HAP-1 (cell line): Measurements from ENCODE around the gene SLC30A2.
"Not testable (repeated sequence)": the region's sequence is repeated elsewhere in the genome, so short reads cannot be mapped to it uniquely, and the experiment has no call there.

Experiments
- DNase-seq, 2 experiments: peaks; one replicate each; pipeline ENCODE4 v3.0.0-alpha.2; 2016 to 2020; ENCODE audit warnings: low spot score in 2 of 2
- H3K27me3 ChIP-seq: fragments of 250-450 bp; sonication (Bioruptor Pico); 2 replicates; pipeline ENCODE4 v1.5.1; 2020; ENCODE audit warnings: low read depth, mild to moderate bottlenecking, moderate library complexity
- H3K36me3 ChIP-seq: fragments of 250-450 bp; sonication (Bioruptor Pico); replicated peaks from 2 replicates; pipeline ENCODE4 v1.5.1; 2020; ENCODE audit warnings: mild to moderate bottlenecking
- H3K4me1 ChIP-seq: fragments of 250-450 bp; sonication (Bioruptor Pico); 2 replicates; pipeline ENCODE4 v1.5.1; 2020; ENCODE audit warnings: mild to moderate bottlenecking
- H3K4me3 ChIP-seq: fragments of 250-450 bp; sonication (Bioruptor Pico); 2 replicates; pipeline ENCODE4 v1.5.1; 2020; ENCODE audit warnings: mild to moderate bottlenecking, moderate library complexity
- H3K9me3 ChIP-seq: fragments of 250-450 bp; sonication (Bioruptor Pico); 2 replicates; pipeline ENCODE4 v1.5.1; 2020; ENCODE audit warnings: mild to moderate bottlenecking, moderate library complexity
- in situ Hi-C: fragments of 300-500 bp; cut with MboI; formaldehyde crosslinking; loops from 3 replicates; pipeline ENCODE4 v1.14.3; 2020; ENCODE audit warnings: low sequenced_read_pairs, inconsistent platforms, mixed read lengths

The SLC30A2 gene

GRCh38 chr1:26045722-26046245 lies at the start of gene SLC30A2:
Gene SLC30A2 (minus strand): TSS chr1:26046118. CDS start chr1:26045896, 222 bp downstream.
- H3K9me3 ChIP-seq = no peaks in the 10 kb centered on the region
- no peak within 1 kb of the TSS for H3K4me3 ChIP-seq
- in situ Hi-C loops = no loop called here
- H3K36me3 ChIP-seq = no peaks in the 10 kb centered on the region
- H3K27me3 ChIP-seq = peaks cover 43% of the 10 kb centered on the region
- no peaks in the 10 kb centered on the region for H3K4me1 ChIP-seq
- no peak for DNase-seq

DNA sequence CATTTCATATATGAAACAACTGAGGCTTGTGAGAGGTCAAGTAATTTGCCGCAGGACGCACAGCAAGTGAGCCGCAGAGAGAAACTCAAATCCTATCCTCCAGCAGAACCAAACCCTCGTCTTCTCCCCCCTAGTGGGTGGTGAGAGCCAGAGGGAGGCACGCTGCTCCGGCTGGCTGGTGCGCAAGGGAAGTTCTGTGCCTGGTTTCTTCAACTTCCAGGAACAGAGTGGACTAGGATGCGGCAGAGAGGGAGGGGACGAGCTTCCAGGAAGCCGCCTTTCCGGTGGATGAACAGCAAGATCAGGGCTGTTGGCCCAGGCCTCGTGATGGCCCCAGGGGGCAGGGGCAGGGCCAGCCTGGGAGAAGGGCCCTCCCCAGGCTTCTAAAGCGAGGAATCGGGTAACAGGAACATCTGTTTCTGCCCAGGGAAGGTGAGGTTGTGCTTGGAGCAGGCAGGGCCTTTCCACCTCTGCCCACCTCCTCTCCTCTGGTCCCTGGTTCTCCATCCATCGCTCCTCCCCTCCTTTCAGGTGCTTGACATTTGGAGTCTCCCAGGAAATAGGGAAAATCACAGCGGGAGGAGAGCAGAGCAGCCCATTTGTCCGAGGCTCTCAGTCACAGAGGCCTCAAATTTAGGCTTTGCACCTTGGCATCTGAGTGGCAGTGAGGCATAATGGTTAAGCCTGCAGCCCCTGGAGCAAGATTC lies 48.9 kb upstream of the SLC30A2 start:
- peaks cover 5% of the 10 kb centered on the region for H3K27me3 ChIP-seq
- DNase-seq = no peak
- no peaks in the 10 kb centered on the region for H3K36me3 ChIP-seq
- no peaks in the 10 kb centered on the region; the same call in 1 of the 2 replicates for H3K9me3 ChIP-seq
- in situ Hi-C loops = no loop called here
- H3K4me1 ChIP-seq = peaks cover 11% of the 10 kb centered on the region
- H3K4me3 ChIP-seq = no peak overlapping the region

- H3K4me1 ChIP-seq = peaks cover 11% of the 10 kb centered on the region
- in situ Hi-C loops = no loop called here
- DNase-seq = no peak
These were observed 48.3 kb upstream of the SLC30A2 start for GRCh38 chr1:26094076-26094669.

GRCh38 chr1:26093569-26093968 lies 47.7 kb upstream of the SLC30A2 start:
- DNase-seq, H3K9me3 ChIP-seq, H3K27me3 ChIP-seq, in situ Hi-C loops, H3K36me3 ChIP-seq, H3K4me3 ChIP-seq: not testable (repeated sequence)
- peaks cover 11% of the 10 kb centered on the region for H3K4me1 ChIP-seq

More at GRCh38 chr1:26094076-26094669, 48.3 kb upstream of the SLC30A2 start:
- Histone ChIP-seq H3K4me3 (no peak overlapping the region), H3K9me3 (no peaks in the 10 kb centered on the region; the same call in 1 of the 2 replicates), H3K36me3 (no peaks in the 10 kb centered on the region), H3K27me3 (peaks cover 5% of the 10 kb centered on the region)

DNA sequence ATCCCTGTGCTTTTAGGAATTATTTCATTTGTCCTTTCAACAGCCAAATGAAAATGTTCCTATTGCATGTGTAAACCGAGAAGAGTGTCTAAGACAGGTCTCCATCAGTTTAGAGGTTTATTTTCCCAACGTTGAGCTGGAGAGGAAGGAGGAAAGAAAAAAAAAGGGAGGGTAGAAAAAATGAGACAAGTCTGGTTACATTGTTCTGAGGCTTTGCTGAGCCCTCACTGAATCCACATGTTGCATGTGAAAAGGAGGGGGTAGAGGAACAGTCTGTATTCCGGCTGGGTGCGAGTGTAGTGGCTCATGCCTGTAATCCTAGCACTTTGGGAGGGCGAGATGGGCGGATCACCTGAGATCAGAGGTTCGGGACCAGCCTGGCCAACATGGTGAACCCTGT lies 46.5 kb upstream of the SLC30A2 start:
- in situ Hi-C loops = no loop called here
- H3K36me3 ChIP-seq = no peaks in the 10 kb centered on the region
- peaks cover 5% of the 10 kb centered on the region for H3K27me3 ChIP-seq
- no peak overlapping the region for H3K4me3 ChIP-seq
- DNase-seq = no peak
- H3K4me1 ChIP-seq = peaks cover 5% of the 10 kb centered on the region
- H3K9me3 ChIP-seq = no peaks in the 10 kb centered on the region; the same call in 1 of the 2 replicates

- no peak for DNase-seq
- no peaks in the 10 kb centered on the region for H3K36me3 ChIP-seq
- peaks cover 5% of the 10 kb centered on the region for H3K27me3 ChIP-seq
- no peaks in the 10 kb centered on the region; the same call in 1 of the 2 replicates for H3K9me3 ChIP-seq
- in situ Hi-C loops = no loop called here
- no peak overlapping the region for H3K4me3 ChIP-seq
- H3K4me1 ChIP-seq = peaks cover 3% of the 10 kb centered on the region; the same call in 1 of the 2 replicates
These were observed 45.0 kb upstream of the SLC30A2 start for GRCh38 chr1:26090893-26091292.

- DNase-seq = no peak
- in situ Hi-C loops = no loop called here
These were observed 43.2 kb upstream of the SLC30A2 start for GRCh38 chr1:26089125-26089524.

GRCh38 chr1:26084844-26085243 lies 38.9 kb upstream of the SLC30A2 start:
- in situ Hi-C loops = no loop called here
- H3K9me3 ChIP-seq = no peaks in the 10 kb centered on the region

More at GRCh38 chr1:26089125-26089524, 43.2 kb upstream of the SLC30A2 start:
- Histone ChIP-seq H3K4me3 (no peak overlapping the region), H3K36me3 (no peaks in the 10 kb centered on the region), H3K27me3 (peaks cover 5% of the 10 kb centered on the region), H3K4me1 (peaks cover 3% of the 10 kb centered on the region; the same call in 1 of the 2 replicates), H3K9me3 (no peaks in the 10 kb centered on the region; the same call in 1 of the 2 replicates)

GRCh38 chr1:26084091-26084561 lies 38.2 kb upstream of the SLC30A2 start:
- Histone ChIP-seq H3K27me3 (peaks cover 2% of the 10 kb centered on the region; the same call in 1 of the 2 replicates), H3K4me1 (no peaks in the 10 kb centered on the region), H3K4me3 (no peak overlapping the region), H3K9me3 (no peaks in the 10 kb centered on the region), H3K36me3 (no peaks in the 10 kb centered on the region)
- in situ Hi-C loops = no loop called here
- no peak for DNase-seq

More at GRCh38 chr1:26084844-26085243, 38.9 kb upstream of the SLC30A2 start:
- Histone ChIP-seq H3K4me1 (no peaks in the 10 kb centered on the region), H3K27me3 (peaks cover 2% of the 10 kb centered on the region; the same call in 1 of the 2 replicates), H3K4me3 (no peak overlapping the region), H3K36me3 (no peaks in the 10 kb centered on the region)
- DNase-seq = no peak

DNA sequence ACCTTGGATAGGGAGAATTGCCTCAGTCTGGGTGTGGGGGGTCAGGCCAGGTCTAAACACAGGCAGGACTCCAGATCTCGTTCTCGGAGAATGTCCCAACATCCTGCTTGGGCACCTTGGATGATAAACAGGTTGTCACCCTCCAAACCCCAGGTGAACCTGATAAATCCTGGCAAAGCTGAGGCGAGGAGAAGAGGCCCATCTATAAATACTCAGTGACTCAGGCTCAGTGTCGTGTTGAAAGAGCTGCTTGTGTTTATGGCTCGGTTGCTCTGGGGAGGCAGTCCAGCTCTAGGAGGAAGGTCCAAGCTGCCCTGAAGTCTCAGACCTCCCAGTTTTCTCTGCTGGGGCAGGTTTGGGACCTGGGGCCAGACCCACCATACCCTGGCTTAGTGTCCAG lies 37.3 kb upstream of the SLC30A2 start:
- H3K36me3 ChIP-seq = no peaks in the 10 kb centered on the region
- peaks cover 2% of the 10 kb centered on the region; the same call in 1 of the 2 replicates for H3K27me3 ChIP-seq
- H3K4me1 ChIP-seq = no peaks in the 10 kb centered on the region
- H3K9me3 ChIP-seq = no peaks in the 10 kb centered on the region
- no peak overlapping the region for H3K4me3 ChIP-seq
- no peak for DNase-seq
- in situ Hi-C loops = no loop called here

DNA sequence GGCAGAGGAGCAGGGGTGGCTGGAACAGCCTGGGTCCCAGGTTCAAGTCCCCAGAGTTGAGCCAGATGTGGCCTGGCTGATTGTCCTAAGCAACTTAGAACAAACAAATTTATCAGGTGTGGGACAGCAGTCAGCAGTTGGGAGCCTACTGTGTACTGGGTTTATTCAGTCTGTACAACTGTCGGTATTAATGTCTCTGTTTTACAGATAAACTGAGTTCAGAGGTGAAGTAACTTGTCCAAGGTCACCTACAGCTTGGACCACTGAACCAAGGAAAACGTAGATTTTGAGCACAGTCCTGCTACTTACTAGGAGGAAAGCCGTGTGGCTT lies 36.1 kb upstream of the SLC30A2 start:
- DNase-seq = no peak
- no peaks in the 10 kb centered on the region for H3K4me1 ChIP-seq
- H3K4me3 ChIP-seq = no peak overlapping the region
- H3K36me3 ChIP-seq = no peaks in the 10 kb centered on the region
- in situ Hi-C loops = no loop called here
- H3K9me3 ChIP-seq = no peaks in the 10 kb centered on the region
- H3K27me3 ChIP-seq = peaks cover 2% of the 10 kb centered on the region; the same call in 1 of the 2 replicates

DNA sequence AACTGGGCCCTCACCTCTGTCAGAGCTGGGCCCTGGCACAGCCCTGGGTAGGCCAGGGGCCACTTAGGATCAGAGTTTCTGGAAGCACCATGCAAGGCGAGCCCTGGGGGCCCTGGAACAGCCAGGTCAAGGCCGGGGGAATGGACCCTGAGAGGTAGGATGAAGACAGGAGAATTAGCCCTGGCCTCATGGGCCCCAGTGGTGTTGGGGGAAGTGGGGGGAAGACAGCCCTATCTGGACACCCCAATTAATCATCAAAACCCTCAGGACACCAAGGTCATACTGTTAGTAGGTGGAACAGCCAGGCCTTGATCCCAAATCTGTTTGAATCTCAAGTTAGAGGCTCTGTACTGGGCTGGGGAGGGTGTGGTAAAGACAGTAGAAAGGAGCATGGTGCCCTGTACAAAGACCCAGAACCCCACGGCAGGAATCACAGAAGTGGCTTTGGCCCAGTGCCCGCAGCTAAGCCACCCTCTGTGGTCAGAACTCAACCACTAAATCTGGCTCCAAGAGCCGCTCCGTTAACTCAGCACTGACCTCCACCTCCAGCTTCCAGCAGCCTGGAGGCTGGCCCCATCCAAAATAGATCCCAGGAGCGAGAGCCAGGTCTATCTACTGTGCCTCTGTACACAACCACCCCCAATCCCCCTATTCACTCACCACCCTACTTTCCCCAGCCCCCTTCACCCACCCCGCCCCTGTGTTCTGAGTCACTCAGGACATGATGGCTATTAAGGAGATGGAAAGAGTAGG lies 35.5 kb upstream of the SLC30A2 start:
- Histone ChIP-seq H3K9me3 (no peaks in the 10 kb centered on the region), H3K4me1 (no peaks in the 10 kb centered on the region)
- DNase-seq = no peak

DNA sequence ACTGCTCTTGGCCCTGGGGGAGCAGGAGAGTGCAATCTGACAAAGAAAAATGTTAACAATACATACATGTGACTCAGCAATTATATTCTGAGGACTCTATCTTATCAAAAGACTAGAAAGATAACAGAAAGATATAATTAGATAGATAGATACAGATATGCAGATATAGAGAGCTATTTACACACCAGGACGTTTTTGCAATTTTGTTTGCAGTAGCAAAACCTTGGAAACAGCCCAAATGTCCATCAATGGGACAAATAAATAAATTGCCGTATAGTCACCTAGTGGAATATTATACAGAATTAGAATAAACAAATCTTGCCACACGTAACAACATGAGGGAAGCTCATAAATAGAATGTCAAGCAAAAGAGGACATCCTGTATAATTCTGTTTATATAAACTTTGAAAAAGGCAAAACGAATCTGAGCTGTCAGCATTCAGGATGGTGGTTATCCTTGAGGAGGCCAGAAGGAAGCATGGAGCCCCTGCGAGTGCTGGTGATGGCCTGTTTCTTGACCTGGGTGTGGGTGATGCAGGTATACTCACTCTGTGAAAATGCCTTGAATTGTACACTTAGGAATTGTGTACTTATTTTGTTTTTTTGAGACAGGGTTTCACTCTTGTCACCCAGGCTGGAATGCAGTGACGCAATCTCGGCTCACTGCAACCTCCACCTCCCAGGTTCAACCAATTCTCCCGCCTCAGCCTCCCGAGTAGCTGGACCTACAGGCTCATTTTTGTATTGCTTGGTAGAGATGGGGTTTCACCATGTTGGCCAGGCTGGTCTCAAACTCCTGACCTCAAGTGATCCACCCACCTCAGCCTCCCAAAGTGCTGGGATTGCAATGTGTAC lies 34.3 kb upstream of the SLC30A2 start:
- no peak overlapping the region for H3K4me3 ChIP-seq
- no peaks in the 10 kb centered on the region for H3K4me1 ChIP-seq
- H3K36me3 ChIP-seq = no peaks in the 10 kb centered on the region
- no peaks in the 10 kb centered on the region for H3K9me3 ChIP-seq
- in situ Hi-C loops = no loop called here
- no peak for DNase-seq
- peaks cover 2% of the 10 kb centered on the region; the same call in 1 of the 2 replicates for H3K27me3 ChIP-seq

More for the DNA sequence above, 35.5 kb upstream of the SLC30A2 start:
- peaks cover 2% of the 10 kb centered on the region; the same call in 1 of the 2 replicates for H3K27me3 ChIP-seq
- no peak overlapping the region for H3K4me3 ChIP-seq
- no peaks in the 10 kb centered on the region for H3K36me3 ChIP-seq
- in situ Hi-C loops = no loop called here
